GM12878 (cell line): ENCODE results near the gene MRAS. TPM values are rescaled to one million over a fixed set of nuclear protein-coding genes. Genes with fewer than 3 reads are reported as not detected.

Experiments used
- ATAC-seq: fragments of 200-7000 bp; cut with Tn5 transposase; 3 replicates; pipeline ENCODE4 v1.9.1; 2020; ENCODE audit warnings: mild to moderate bottlenecking, moderate library complexity
- BruUV-seq: library from RNA; stranded (reverse); fragments of 400-500 nt; replicated peaks from 2 replicates; lab custom pipeline; 2021; lab: Mats Ljungman, UMichigan
- CTCF ChIA-PET: fragments of 300-600 bp; sonication (Branson Sonifier 250); formaldehyde crosslinking; extraction: SDS; loops from one replicate; lab custom pipeline; 2021; ENCODE audit warnings: inconsistent platforms; lab: Yijun Ruan, JAX
- POLR2A ChIA-PET: fragments of 350-600 bp; formaldehyde crosslinking; extraction: SDS; loops from one replicate; lab custom pipeline; 2021; ENCODE audit warnings: inconsistent platforms; lab: Charles Lee
- RAD21 ChIA-PET: fragments of 300-600 bp; sonication (Branson Sonifier 250); formaldehyde crosslinking; loops from one replicate; lab custom pipeline; 2023; ENCODE audit warnings: antibody characterized with exemption; ENCODE audit not compliant: unreplicated experiment; lab: Charles Lee
- SMC1A ChIA-PET: fragments of 300-600 bp; sonication (Branson Sonifier 250); formaldehyde crosslinking; loops from one replicate; lab custom pipeline; 2023; ENCODE audit not compliant: unreplicated experiment, uncharacterized antibody; lab: Charles Lee
- DNase-seq: peaks from one replicate; pipeline ENCODE4 v3.0.0-alpha.2; 2011; ENCODE audit warnings: low read depth, low spot score
- FAIRE-seq: peaks from 3 replicates; lab custom pipeline; 2011; peaks lifted over from hg19 to GRCh38; lab: Jason Lieb, UNC
- H2AFZ ChIP-seq: 2 replicates; pipeline ENCODE4 v1.6.0; 2011; ENCODE audit warnings: low read depth, low read length, control low read depth; ENCODE audit not compliant: control insufficient read depth
- H3K27ac ChIP-seq: 2 replicates; pipeline ENCODE4 v1.5.1; 2011; ENCODE audit warnings: control low read depth; ENCODE audit not compliant: control insufficient read depth, insufficient read depth
- H3K27me3 ChIP-seq, 2 experiments: replicated peaks in 1 of 2; 2 replicates each; pipeline versions ENCODE4 v1.6.0 to v1.6.1; 2011; ENCODE audit warnings: low read length in 1 of 2; ENCODE audit not compliant: control insufficient read depth in 2 of 2, insufficient read depth in 2 of 2
- H3K36me3 ChIP-seq, 2 experiments: 2 replicates each; pipeline ENCODE4 v1.5.1; 2011; ENCODE audit warnings: low read length in 1 of 2; ENCODE audit not compliant: control insufficient read depth in 2 of 2, insufficient read depth in 2 of 2
- H3K4me1 ChIP-seq: 2 replicates; pipeline ENCODE4 v1.6.1; 2011; ENCODE audit warnings: mild to moderate bottlenecking, low read length, moderate library complexity, mixed read lengths; ENCODE audit not compliant: control insufficient read depth, insufficient read depth
- H3K4me2 ChIP-seq: 2 replicates; pipeline ENCODE4 v1.6.0; 2011; ENCODE audit warnings: control low read depth; ENCODE audit not compliant: control insufficient read depth, insufficient read depth
- H3K4me3 ChIP-seq: fragments of 200-600 bp; sonication (generic); 2 replicates; pipeline ENCODE4 v1.5.1; 2016
- H3K79me2 ChIP-seq: 2 replicates; pipeline ENCODE4 v1.6.0; 2011; ENCODE audit warnings: low read length; ENCODE audit not compliant: control insufficient read depth, insufficient read depth
- H3K9ac ChIP-seq: 2 replicates; pipeline ENCODE4 v1.8.0; 2011; ENCODE audit warnings: low read length, control low read depth, mixed read lengths; ENCODE audit not compliant: control insufficient read depth, insufficient read depth
- H3K9me3 ChIP-seq: replicated peaks from 3 replicates; pipeline ENCODE4 v1.5.1; 2011; ENCODE audit warnings: mild to moderate bottlenecking, low read length; ENCODE audit not compliant: control insufficient read depth, insufficient read depth
- H4K20me1 ChIP-seq: 2 replicates; pipeline ENCODE4 v1.6.0; 2011; ENCODE audit not compliant: control insufficient read depth, insufficient read depth
- ASH2L ChIP-seq: fragments of 300-600, 200-600 bp; sonication (generic); IDR thresholded peaks from 2 replicates; pipeline ENCODE4 v1.6.1; 2017; ENCODE audit warnings: low read depth, mild to moderate bottlenecking, borderline replicate concordance
- CHD4 ChIP-seq: fragments of 200-600 bp; sonication (generic); IDR thresholded peaks from 2 replicates; pipeline ENCODE4 v1.6.1; 2016; ENCODE audit warnings: mild to moderate bottlenecking
- DPF2 ChIP-seq: fragments of 450-650 bp; IDR thresholded peaks from 2 replicates; pipeline ENCODE4 v1.6.1; 2017; ENCODE audit warnings: mild to moderate bottlenecking
- EP300 ChIP-seq, 2 experiments: fragments of 150-350 bp in 1 of 2; IDR thresholded peaks; 2 replicates each; pipeline ENCODE4 v1.6.1; 2011 to 2012; ENCODE audit warnings: low read depth in 2 of 2, low read length in 2 of 2, borderline replicate concordance in 1 of 2, improper control_type of control experiment in 1 of 2, inconsistent platforms in 1 of 2; ENCODE audit not compliant: control insufficient read depth in 1 of 2
- EZH2 ChIP-seq: IDR thresholded peaks from 2 replicates; pipeline ENCODE4 v1.6.1; 2012; ENCODE audit warnings: low read depth, mild to moderate bottlenecking, control low read depth, inconsistent platforms, low read length, borderline replicate concordance; ENCODE audit not compliant: control insufficient read depth
- LARP7 ChIP-seq: fragments of 450-650 bp; IDR thresholded peaks from 2 replicates; pipeline ENCODE4 v1.6.1; 2017; ENCODE audit warnings: mild to moderate bottlenecking
- MXI1 ChIP-seq: fragments of 150-350 bp; IDR thresholded peaks from 2 replicates; pipeline ENCODE4 v1.6.1; 2011; ENCODE audit warnings: low read depth, mild to moderate bottlenecking, inconsistent platforms, low read length, improper control_type of control experiment
- RCOR1 ChIP-seq: conservative IDR thresholded peaks from 2 replicates; pipeline ENCODE4 v1.6.1; 2012; ENCODE audit warnings: low read depth, low read length, improper control_type of control experiment
- SP1 ChIP-seq: IDR thresholded peaks from one replicate; pipeline ENCODE4 v1.6.1; 2011; ENCODE audit warnings: low read depth, low read length
- WGBS: methylation state at CpG from one replicate; pipeline ENCODE4 v1.1.6; 2016; ENCODE audit warnings: low lambda C conversion rate; ENCODE audit not compliant: insufficient replicate concordance, insufficient coverage; ENCODE audit errors: missing lambda C conversion rate; 5-methylcytosine and 5-hydroxymethylcytosine counted together
- in situ Hi-C: fragments of 300-500 bp; cut with MboI; formaldehyde crosslinking; loops from 9 replicates; pipeline ENCODE4 v1.14.3; 2018; ENCODE audit warnings: mixed read lengths
- intact Hi-C: fragments of 100-400 bp; cut with micrococcal nuclease; formaldehyde crosslinking; loops from one replicate; pipeline ENCODE4 v1.14.2; 2022; ENCODE audit not compliant: unreplicated experiment
- polyA plus RNA-seq, 11 experiments: library from polyadenylated mRNA; depleted of rRNA in 4 of 11; unstranded in 6 of 11; stranded (reverse) in 5 of 11; fragments of >200 nt; fragmentation: Nextera tagmentation in 4 of 11; fragmentation: Illumina TruSeq in 1 of 11; extraction: Ambion mirVana in 4 of 11; extraction: Trizol in 1 of 11; gene quantifications; 1 replicate in 1 of 11; 2 replicates in 10 of 11; pipeline versions ENCODE4 v1.2.1 to v1.2.3, GENCODE V29; 2011 to 2016; ENCODE audit warnings: inconsistent platforms in 2 of 11, missing spikeins in 2 of 11, low read depth in 1 of 11
- total RNA-seq, 4 experiments: library from RNA; depleted of rRNA in 3 of 4; stranded (reverse); fragments of >200 nt in 3 of 4; fragmentation: Illumina TruSeq in 1 of 4; extraction: Trizol in 1 of 4; gene quantifications; 2 replicates each; pipeline versions ENCODE4 v1.2.1 to v1.2.3, GENCODE V29; 2013 to 2021
- TF ChIP-seq, protein P1 (sequence below): fragments of 450-650 bp; IDR thresholded peaks from 2 replicates; pipeline ENCODE4 v1.6.1; 2016; ENCODE audit warnings: mild to moderate bottlenecking, moderate library complexity, borderline replicate concordance

Gene MRAS
- total and polyA plus RNA-seq, 10 of the 15 experiments (the other 5 are each of a cell fraction or from before 2014, with no cell fraction given): 0.01 to 0.44 (median 0.17) TPM; not detected in 6

- no peak for TF ChIP-seq ASH2L
- TF ChIP-seq SP1: no peak
- no peak for TF ChIP-seq LARP7
- no peak for TF ChIP-seq EZH2
- TF ChIP-seq DPF2: no peak
- TF ChIP-seq MXI1: no peak
Measured at GRCh38 chr3:138340511-138340910, 7.9 kb upstream of the MRAS start (continued).

DNA sequence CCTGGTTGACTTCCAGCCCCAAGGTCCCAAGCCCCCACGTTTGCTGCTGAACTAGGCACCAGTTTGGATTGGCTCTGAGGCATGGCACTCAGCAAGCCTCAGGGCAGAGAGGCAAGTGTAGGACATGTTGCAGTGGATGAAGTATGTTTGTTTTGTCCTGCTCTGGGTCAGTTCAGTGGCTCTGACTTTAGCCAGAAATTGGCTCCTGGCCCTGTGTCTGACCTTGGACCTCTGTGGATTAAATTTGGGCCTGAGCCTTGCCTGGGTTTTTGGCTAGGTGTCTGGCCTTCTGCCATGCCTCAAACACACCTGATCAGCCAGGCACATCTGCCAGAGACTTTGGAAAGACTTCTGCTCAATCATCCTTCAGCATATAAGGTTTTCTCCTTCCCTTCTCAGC, 3.6 kb upstream of the MRAS start:
- no peak for FAIRE-seq
- ChIA-PET POLR2A (no interaction called here), CTCF (interaction anchor here (0.9 kb wide), 1 partner anchor 12 kb away, joined by 3 read pairs; no protein-coding TSS in a partner anchor), RAD21 (no interaction called here), SMC1A (interaction anchor here (0.6 kb wide), 1 partner anchor 293 kb away, joined by 4 read pairs; no protein-coding TSS in a partner anchor)
- WGBS: 0% methylated on average over 1 of the region's 1 CpG
- Histone ChIP-seq H3K4me3 (no peak overlapping the region), H4K20me1 (no peaks in the 10 kb centered on the region; the same call in 1 of the 2 replicates), H3K9ac (no peak overlapping the region), H3K27me3 (peaks cover 7 to 18% of the 10 kb centered on the region in 2 experiments; a peak in 3 of 4 replicates), H3K79me2 (no peaks in the 10 kb centered on the region), H3K4me2 (no peak overlapping the region), H3K9me3 (no peaks in the 10 kb centered on the region), H3K4me1 (no peaks in the 10 kb centered on the region), H3K36me3 (no peaks in the 10 kb centered on the region), H3K27ac (no peak overlapping the region), H2AFZ (no peak overlapping the region)
- intact Hi-C loops (no loop called here), in situ Hi-C loops (no loop called here)
- DNase-seq: no peak
- ATAC-seq: no peak
- no peak for TF ChIP-seq CHD4
- no peak for TF ChIP-seq EP300 (IDR thresholded peaks at IDR 0.05; ENCODE audit: borderline replicate concordance in 1 of 2, control insufficient read depth in 1 of 2, low read depth in 2 of 2, low read length in 2 of 2)
- TF ChIP-seq, protein P1, sequence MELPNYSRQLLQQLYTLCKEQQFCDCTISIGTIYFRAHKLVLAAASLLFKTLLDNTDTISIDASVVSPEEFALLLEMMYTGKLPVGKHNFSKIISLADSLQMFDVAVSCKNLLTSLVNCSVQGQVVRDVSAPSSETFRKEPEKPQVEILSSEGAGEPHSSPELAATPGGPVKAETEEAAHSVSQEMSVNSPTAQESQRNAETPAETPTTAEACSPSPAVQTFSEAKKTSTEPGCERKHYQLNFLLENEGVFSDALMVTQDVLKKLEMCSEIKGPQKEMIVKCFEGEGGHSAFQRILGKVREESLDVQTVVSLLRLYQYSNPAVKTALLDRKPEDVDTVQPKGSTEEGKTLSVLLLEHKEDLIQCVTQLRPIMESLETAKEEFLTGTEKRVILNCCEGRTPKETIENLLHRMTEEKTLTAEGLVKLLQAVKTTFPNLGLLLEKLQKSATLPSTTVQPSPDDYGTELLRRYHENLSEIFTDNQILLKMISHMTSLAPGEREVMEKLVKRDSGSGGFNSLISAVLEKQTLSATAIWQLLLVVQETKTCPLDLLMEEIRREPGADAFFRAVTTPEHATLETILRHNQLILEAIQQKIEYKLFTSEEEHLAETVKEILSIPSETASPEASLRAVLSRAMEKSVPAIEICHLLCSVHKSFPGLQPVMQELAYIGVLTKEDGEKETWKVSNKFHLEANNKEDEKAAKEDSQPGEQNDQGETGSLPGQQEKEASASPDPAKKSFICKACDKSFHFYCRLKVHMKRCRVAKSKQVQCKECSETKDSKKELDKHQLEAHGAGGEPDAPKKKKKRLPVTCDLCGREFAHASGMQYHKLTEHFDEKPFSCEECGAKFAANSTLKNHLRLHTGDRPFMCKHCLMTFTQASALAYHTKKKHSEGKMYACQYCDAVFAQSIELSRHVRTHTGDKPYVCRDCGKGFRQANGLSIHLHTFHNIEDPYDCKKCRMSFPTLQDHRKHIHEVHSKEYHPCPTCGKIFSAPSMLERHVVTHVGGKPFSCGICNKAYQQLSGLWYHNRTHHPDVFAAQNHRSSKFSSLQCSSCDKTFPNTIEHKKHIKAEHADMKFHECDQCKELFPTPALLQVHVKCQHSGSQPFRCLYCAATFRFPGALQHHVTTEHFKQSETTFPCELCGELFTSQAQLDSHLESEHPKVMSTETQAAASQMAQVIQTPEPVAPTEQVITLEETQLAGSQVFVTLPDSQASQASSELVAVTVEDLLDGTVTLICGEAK: no peak
- TF ChIP-seq RCOR1: no peak
- no TSS peak for BruUV-seq
